LNCAP (cell line): ENCODE data around the gene CX3CR1.

Experiments
- CTCF ChIP-seq: fragments of 450-650 bp; IDR thresholded peaks from 2 replicates; pipeline ENCODE4 v1.5.1; 2017; ENCODE audit warnings: mild to moderate bottlenecking

CX3CR1 gene

GRCh38 chr3:39279745-39280517 lies at the start of gene CX3CR1:
Gene CX3CR1, minus strand, starts transcription at chr3:39280036. Its CDS starts 13,527 bp downstream, at chr3:39266509.
- no peak for TF ChIP-seq CTCF

GRCh38 chr3:39329493-39329892 lies 49.7 kb upstream of the CX3CR1 start, which contains the start of gene CCR8:
Gene CCR8, plus strand, starts transcription at chr3:39329709. Its CDS starts 2,623 bp downstream, at chr3:39332332.
- TF ChIP-seq CTCF, result no peak

- TF ChIP-seq CTCF, result no peak
Observed at GRCh38 chr3:39327746-39328349, 48.0 kb upstream of the CX3CR1 start.

GRCh38 chr3:39327053-39327745 lies 47.4 kb upstream of the CX3CR1 start:
- TF ChIP-seq CTCF, result no peak

- TF ChIP-seq CTCF, result no peak
Observed at GRCh38 chr3:39325236-39325635, 45.4 kb upstream of the CX3CR1 start.

GRCh38 chr3:39323494-39323893 lies 43.7 kb upstream of the CX3CR1 start:
- TF ChIP-seq CTCF, result no peak

GRCh38 chr3:39322936-39323335 lies 43.1 kb upstream of the CX3CR1 start:
- no peak for TF ChIP-seq CTCF
